Activated CD8-positive, alpha-beta memory T cell treated with anti-CD3 and anti-CD28 coated beads, Interleukin-2, amount 10 ng/mL, durations not matched to agents 7 days and 5 days (primary cell): ENCODE measurements around the gene MORN4. TPM values are rescaled to one million over a fixed set of nuclear protein-coding genes. Genes with fewer than 3 reads are reported as not detected.
A peak's percentile ranks its signal among the peaks of the same experiment; 100 is the strongest.

ENCODE experiments used
- ATAC-seq: fragments of 150-1000 bp; cut with Tn5 transposase; one replicate; pipeline ENCODE4 v1.10.0; 2021; ENCODE audit warnings: moderate library complexity
- CTCF ChIA-PET: fragments of 350-600 bp; sonication (Branson Sonifier 250); formaldehyde crosslinking; loops from one replicate; lab custom pipeline; 2021; ENCODE audit warnings: antibody characterized with exemption; lab: Charles Lee
- DNase-seq: peaks from one replicate; pipeline ENCODE4 v3.0.0-alpha.2; 2020
- H3K27ac Mint-ChIP-seq: one replicate; pipeline ENCODE4 v1.8.0; 2021; ENCODE audit warnings: mild to moderate bottlenecking, mixed read lengths
- H3K27me3 Mint-ChIP-seq: one replicate; pipeline ENCODE4 v1.8.0; 2021; ENCODE audit warnings: mixed read lengths
- H3K36me3 Mint-ChIP-seq: one replicate; pipeline ENCODE4 v1.8.0; 2021; ENCODE audit warnings: mild to moderate bottlenecking, mixed read lengths
- H3K4me1 Mint-ChIP-seq: one replicate; pipeline ENCODE4 v1.8.0; 2021; ENCODE audit warnings: mixed read lengths
- H3K4me3 Mint-ChIP-seq: one replicate; pipeline ENCODE4 v1.8.0; 2021; ENCODE audit warnings: mild to moderate bottlenecking, moderate library complexity, mixed read lengths
- H3K9me3 Mint-ChIP-seq: one replicate; pipeline ENCODE4 v1.8.0; 2022; ENCODE audit warnings: low read depth, mixed read lengths
- total RNA-seq, 2 experiments: library from RNA; stranded (reverse); gene quantifications; one replicate each; pipeline ENCODE4 v1.2.3, GENCODE V29; 2021

Gene MORN4
- total RNA-seq, 2 experiments from 2014 or later: 1.9 to 2.1 TPM

DNA sequence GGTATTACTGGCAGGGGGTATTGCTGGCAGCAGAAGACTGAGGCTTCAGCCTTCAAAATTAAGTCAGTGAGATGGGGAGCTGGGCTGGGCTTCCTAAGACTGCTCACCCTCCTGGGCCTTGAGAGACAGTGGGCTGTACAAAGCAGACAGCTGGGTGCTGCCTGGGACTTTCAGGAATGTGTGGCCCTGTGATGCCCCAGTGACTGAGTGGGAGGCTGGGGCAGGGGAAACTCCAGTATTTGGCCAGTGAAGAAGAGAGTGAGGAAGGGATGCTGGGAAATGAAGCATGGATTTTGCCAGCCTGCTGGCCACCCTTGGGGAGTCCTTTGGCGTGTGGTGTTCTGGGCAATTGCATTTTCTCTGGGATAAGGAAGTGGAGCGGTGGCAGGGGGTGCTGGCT lies 60.3 kb downstream of the MORN4 start:
- DNase-seq (no peak), ATAC-seq (no peak)
- Mint-ChIP-seq H3K9me3 (no peaks in the 10 kb centered on the region), H3K27ac (no peak overlapping the region), H3K27me3 (peaks cover 8% of the 10 kb centered on the region), H3K36me3 (no peaks in the 10 kb centered on the region), H3K4me1 (peaks cover 2% of the 10 kb centered on the region), H3K4me3 (no peak overlapping the region)
- CTCF ChIA-PET: interaction anchor here (0.6 to 5.5 kb wide), 17 partner anchors 8 to 160 kb away, joined by 3 to 55 read pairs (median 7); partner anchors contain the start of gene AVPI1

GRCh38 chr10:97572214-97572989 lies 60.9 kb downstream of the MORN4 start, which contains the start of gene ANKRD2:
TSS of gene ANKRD2 (plus strand) at chr10:97572779. CDS start at chr10:97572789, 10 bp downstream.
- peak; percentile 80 for DNase-seq
- Mint-ChIP-seq H3K36me3 (no peaks in the 10 kb centered on the region), H3K27me3 (peaks cover 3% of the 10 kb centered on the region), H3K4me1 (peaks cover 2% of the 10 kb centered on the region), H3K4me3 (no peak within 1 kb of the TSS), H3K27ac (no peak within 1 kb of the TSS), H3K9me3 (no peaks in the 10 kb centered on the region)
- ATAC-seq: peak; percentile 90
- CTCF ChIA-PET: interaction anchor here (0.6 to 5.5 kb wide), 36 partner anchors 9 to 461 kb away, joined by 3 to 55 read pairs (median 5); partner anchors contain the start of genes AVPI1, C10orf62, PI4K2A and ZFYVE27

- no peak for DNase-seq
- ATAC-seq: no peak
- Mint-ChIP-seq H3K4me1 (peaks cover 4% of the 10 kb centered on the region), H3K27ac (no peak overlapping the region), H3K4me3 (no peak overlapping the region), H3K36me3 (no peaks in the 10 kb centered on the region), H3K9me3 (no peaks in the 10 kb centered on the region), H3K27me3 (no peaks in the 10 kb centered on the region)
- CTCF ChIA-PET: interaction anchor here (0.7 to 5.5 kb wide), 34 partner anchors 9 to 460 kb away, joined by 3 to 55 read pairs (median 6); partner anchors contain the start of genes AVPI1, C10orf62, PI4K2A and ZFYVE27
Observed at GRCh38 chr10:97571622-97572021, 61.7 kb downstream of the MORN4 start.

- CTCF ChIA-PET: interaction anchor here (1.4 to 5.5 kb wide), 14 partner anchors 10 to 165 kb away, joined by 4 to 55 read pairs (median 10); partner anchors contain the start of genes PI4K2A and ZFYVE27
- no peaks in the 10 kb centered on the region for H3K27me3 Mint-ChIP-seq
- ATAC-seq: no peak
- H3K27ac Mint-ChIP-seq: no peak overlapping the region
- no peak overlapping the region for H3K4me3 Mint-ChIP-seq
- H3K36me3 Mint-ChIP-seq: no peaks in the 10 kb centered on the region
- H3K9me3 Mint-ChIP-seq: no peaks in the 10 kb centered on the region
- no peak for DNase-seq
- peaks cover 8% of the 10 kb centered on the region for H3K4me1 Mint-ChIP-seq
Observed at GRCh38 chr10:97570789-97571471, 62.4 kb downstream of the MORN4 start.

GRCh38 chr10:97570146-97570788 lies 63.0 kb downstream of the MORN4 start:
- no peak for DNase-seq
- no peak for ATAC-seq
- Mint-ChIP-seq H3K4me3 (no peak overlapping the region), H3K36me3 (no peaks in the 10 kb centered on the region), H3K4me1 (peaks cover 8% of the 10 kb centered on the region), H3K27me3 (no peaks in the 10 kb centered on the region), H3K27ac (no peak overlapping the region), H3K9me3 (no peaks in the 10 kb centered on the region)
- CTCF ChIA-PET: interaction anchor here (1.6 to 5.5 kb wide), 3 partner anchors 22 to 131 kb away, joined by 4 to 55 read pairs (median 10); no protein-coding TSS in a partner anchor

GRCh38 chr10:97567891-97568290 lies 65.4 kb downstream of the MORN4 start:
- DNase-seq (no peak), ATAC-seq (no peak)
- Mint-ChIP-seq H3K4me1 (peaks cover 6% of the 10 kb centered on the region), H3K9me3 (no peaks in the 10 kb centered on the region), H3K27me3 (peaks cover 5% of the 10 kb centered on the region), H3K4me3 (no peak overlapping the region), H3K27ac (no peak overlapping the region), H3K36me3 (no peaks in the 10 kb centered on the region)
- CTCF ChIA-PET: interaction anchor here (0.9 kb wide), 1 partner anchor 45 kb away, joined by 4 read pairs; no protein-coding TSS in a partner anchor

GRCh38 chr10:97566336-97566996 lies 66.8 kb downstream of the MORN4 start:
- peaks cover 2% of the 10 kb centered on the region for H3K36me3 Mint-ChIP-seq
- peaks cover 6% of the 10 kb centered on the region for H3K4me1 Mint-ChIP-seq
- DNase-seq (peak; percentile 51), ATAC-seq (peak; percentile 30)
- H3K4me3 Mint-ChIP-seq: no peak overlapping the region
- no peaks in the 10 kb centered on the region for H3K9me3 Mint-ChIP-seq
- H3K27ac Mint-ChIP-seq: no peak overlapping the region
- CTCF ChIA-PET: no interaction called here
- H3K27me3 Mint-ChIP-seq: peaks cover 5% of the 10 kb centered on the region

DNA sequence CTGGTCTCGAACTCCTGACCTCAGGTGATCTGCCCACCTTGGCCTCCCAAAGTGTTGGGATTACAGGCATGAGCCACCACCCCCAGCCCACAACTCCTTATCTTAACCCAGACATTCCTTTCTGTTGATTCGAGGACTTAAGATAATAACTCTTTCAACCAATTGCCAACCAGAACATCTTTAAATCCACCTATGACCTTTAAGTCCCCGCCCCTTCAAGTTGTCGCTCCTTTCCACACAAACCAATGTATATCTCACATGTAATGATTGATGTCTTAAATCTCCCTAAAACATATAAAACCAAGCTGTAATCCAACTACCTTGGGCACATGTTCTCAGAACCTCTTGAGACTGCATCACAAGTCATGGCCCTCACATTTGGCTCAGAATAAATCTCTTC lies 68.5 kb downstream of the MORN4 start:
- peaks cover 11% of the 10 kb centered on the region for H3K4me1 Mint-ChIP-seq
- H3K27me3 Mint-ChIP-seq: peaks cover 5% of the 10 kb centered on the region
- ATAC-seq: no peak
- CTCF ChIA-PET: no interaction called here
- H3K27ac Mint-ChIP-seq: no peak overlapping the region
- H3K36me3 Mint-ChIP-seq: peaks cover 2% of the 10 kb centered on the region
- no peaks in the 10 kb centered on the region for H3K9me3 Mint-ChIP-seq
- H3K4me3 Mint-ChIP-seq: no peak overlapping the region
- no peak for DNase-seq

Other genes starting within 250 kb of the MORN4 start
- gene RRP12, start 232.2 kb downstream of the MORN4 start, total RNA-seq: 10 to 100 TPM; 30.7 to 38.1 TPM
- gene PGAM1, start 207.3 kb downstream of the MORN4 start, total RNA-seq: 100 to 1,000 TPM; 459 to 582 TPM
- gene EXOSC1, start 187.5 kb downstream of the MORN4 start, total RNA-seq: 10 to 100 TPM; 49.5 to 56.8 TPM
- 10 to 100 TPM; 33.1 to 42.4 TPM for gene ZDHHC16, start 187.3 kb downstream of the MORN4 start, total RNA-seq
- gene MMS19, start 135.1 kb downstream of the MORN4 start, total RNA-seq: 10 to 100 TPM; 81.1 to 81.6 TPM
- 1 to 10 TPM in 1 of 2 experiments, under 1 TPM in 1; 0.88 to 1.3 TPM for gene UBTD1, start 134.6 kb downstream of the MORN4 start, total RNA-seq
- under 1 TPM; 0.26 to 0.67 TPM for gene ANKRD2, start 60.7 kb downstream of the MORN4 start, total RNA-seq
- gene HOGA1, start 49.1 kb downstream of the MORN4 start, total RNA-seq: not detected
- gene C10orf62, start 43.8 kb downstream of the MORN4 start, total RNA-seq: not detected
- 10 to 100 TPM; 10.5 to 13.2 TPM for gene PI4K2A, start 7.2 kb upstream of the MORN4 start, total RNA-seq
- 1 to 10 TPM; 1.8 to 1.9 TPM for gene AVPI1, start 53.7 kb upstream of the MORN4 start, total RNA-seq
- 1 to 10 TPM; 2.8 to 3.0 TPM for gene MARVELD1, start 80.2 kb upstream of the MORN4 start, total RNA-seq
- 10 to 100 TPM; 31.4 to 32.8 TPM for gene ZFYVE27, start 103.6 kb upstream of the MORN4 start, total RNA-seq
- not detected for gene SFRP5, start 138.5 kb upstream of the MORN4 start, total RNA-seq
- gene GOLGA7B, start 216.3 kb upstream of the MORN4 start, total RNA-seq: 1 to 10 TPM; 1.5 to 4.3 TPM